NCI-H524 treated with DMSO at 0.1 percent for 48 hours (cell line): ENCODE data around the gene NLRC3.

Experiments used
- DNase-seq: peaks from one replicate; lab custom pipeline; 2025; lab: John Stamatoyannopoulos, UW

The NLRC3 gene

DNA sequence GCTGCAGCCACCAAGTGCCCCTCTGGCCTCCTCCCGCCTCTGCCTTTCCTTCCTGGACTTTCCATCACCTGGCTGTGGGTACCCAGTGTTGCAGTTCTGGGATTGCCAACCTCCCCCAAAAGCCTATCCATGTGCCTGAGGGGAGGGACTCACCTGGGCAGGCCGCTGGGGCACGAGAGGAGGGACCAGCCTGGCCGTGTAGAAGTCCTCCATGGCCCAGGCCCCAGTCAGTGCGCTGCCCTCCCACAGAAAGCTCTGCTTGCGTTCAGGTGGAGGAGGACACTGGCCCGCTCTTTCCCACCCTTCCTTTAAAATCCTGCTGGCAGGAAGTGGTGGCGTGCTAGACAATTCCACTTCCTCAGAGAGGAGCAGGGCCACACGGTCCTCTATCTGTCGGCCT lies 20.0 kb upstream of the NLRC3 start:
- no peak for DNase-seq

GRCh38 chr16:3596101-3596861 lies 19.1 kb upstream of the NLRC3 start:
- DNase-seq: no peak

DNA sequence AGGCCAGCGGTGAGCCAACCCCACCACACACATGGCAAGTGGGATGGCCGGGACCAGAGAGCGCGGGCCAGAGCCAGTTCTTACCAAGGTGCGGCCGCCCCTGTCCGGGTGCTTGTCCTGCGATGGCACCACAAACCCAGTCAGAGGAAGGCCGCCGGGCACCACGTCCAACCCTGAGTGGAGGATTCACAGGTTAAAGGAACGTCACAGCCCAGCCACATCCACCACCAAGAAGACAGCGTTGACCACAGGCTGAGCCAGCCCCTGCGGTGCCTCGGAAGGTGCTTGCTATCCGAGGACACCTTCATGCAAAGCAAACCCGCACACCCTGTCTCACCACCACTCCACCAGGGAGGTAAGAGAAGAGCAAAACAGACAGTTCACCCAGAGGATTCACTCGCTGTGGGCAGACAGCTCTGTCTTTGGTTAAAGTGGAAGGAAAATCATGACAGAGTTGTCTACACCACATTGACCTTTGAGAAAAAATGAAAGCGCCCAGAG lies 18.4 kb upstream of the NLRC3 start:
- DNase-seq: no peak

DNA sequence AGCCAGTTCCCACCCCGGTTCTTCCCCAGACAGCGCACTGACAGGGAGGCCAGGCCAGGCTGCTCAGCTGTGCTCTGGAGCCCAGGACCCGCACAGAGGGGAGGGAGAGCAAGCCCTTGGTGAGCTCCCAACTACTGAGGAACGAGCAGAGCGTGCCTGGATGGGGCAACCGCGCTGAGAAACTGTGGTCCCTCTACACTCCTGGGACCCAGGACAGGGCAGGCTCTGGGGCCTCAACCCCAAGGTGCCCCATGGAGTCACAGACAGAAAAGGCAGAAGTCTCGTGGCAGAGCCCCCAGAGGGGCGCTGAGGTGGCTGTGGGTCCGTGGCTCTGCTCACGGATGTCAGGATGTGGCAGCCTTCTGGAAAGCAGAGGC lies 17.9 kb upstream of the NLRC3 start:
- DNase-seq: no peak

GRCh38 chr16:3594316-3595109 lies 17.3 kb upstream of the NLRC3 start:
- DNase-seq: no peak

GRCh38 chr16:3592559-3592958 lies 15.4 kb upstream of the NLRC3 start:
- no peak for DNase-seq

DNA sequence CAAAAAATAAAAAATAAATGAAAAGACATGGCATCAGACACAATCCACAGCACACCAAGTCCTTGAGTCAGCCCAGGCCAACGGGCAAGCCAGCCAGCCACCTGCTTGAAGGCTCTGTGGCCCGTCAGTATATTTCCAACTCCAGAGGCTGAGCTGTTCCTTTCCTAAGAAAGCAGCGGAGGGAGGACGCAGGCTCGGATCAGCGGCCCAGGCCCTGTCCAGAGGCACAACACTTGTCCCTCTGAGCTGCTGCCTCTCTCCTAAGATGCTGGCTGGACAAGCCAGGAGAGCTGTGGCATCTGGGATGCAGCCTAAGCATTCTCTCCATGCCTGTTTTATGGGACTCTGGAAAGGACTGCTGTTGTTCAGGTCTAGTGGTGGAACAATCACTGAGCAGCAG lies 14.8 kb upstream of the NLRC3 start:
- DNase-seq: no peak

DNA sequence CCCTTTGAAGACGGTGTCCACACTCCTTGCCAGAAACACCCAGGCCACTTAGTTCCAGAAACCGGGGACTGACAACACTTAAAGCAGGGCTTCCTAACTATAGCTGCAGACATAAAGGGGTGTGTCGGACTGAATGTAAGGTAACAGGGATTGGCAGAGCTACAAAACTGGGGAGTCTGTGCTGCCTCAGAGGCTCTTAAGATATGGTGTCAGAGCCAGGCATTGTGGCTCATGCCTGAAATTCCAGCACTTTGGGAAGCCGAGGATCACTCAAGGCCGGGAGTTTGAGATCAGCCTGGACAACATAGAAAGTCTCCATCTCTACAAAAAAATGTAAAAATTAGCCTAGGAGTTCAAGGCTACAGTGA lies 14.2 kb upstream of the NLRC3 start:
- no peak for DNase-seq

GRCh38 chr16:3590736-3591435 lies 13.7 kb upstream of the NLRC3 start:
- DNase-seq: no peak

DNA sequence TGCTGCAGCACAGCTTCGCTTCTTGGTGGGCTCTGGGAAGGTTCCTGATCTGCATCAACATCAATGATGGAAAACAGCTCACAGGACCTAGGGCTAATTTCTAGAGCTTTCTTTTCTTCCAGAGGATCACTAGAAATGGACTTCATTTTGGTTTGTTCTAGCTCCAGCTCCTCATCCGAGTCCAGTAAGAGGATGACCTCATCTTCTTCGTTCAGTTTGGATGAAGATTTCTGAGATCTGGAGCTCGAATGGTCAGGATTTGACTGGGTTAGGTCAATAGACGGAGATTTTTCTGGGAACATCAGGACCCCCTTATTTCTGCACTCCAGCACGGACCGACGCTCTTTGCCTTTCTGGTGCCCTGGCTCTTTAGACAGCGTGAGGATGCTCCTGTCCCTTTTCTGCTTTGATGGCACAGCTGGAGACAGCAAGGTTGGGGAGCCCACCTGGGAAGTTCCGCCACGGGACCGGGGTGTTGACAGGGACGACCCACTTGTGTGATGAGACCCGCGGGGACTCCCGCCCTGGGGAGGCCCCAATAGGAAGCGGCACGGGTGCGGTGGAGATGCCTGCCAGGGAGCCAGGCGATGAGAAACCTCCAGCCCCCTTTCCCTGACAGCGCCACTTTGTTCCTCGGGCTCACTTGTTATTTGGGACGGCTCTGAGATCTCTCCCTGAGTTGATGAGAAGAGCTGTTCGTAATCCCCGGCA lies 12.9 kb upstream of the NLRC3 start:
- DNase-seq: no peak

GRCh38 chr16:3589441-3589921 lies 12.3 kb upstream of the NLRC3 start:
- DNase-seq: no peak

- no peak for DNase-seq
These were observed 11.8 kb upstream of the NLRC3 start for GRCh38 chr16:3589001-3589400.

GRCh38 chr16:3587547-3588110 lies 10.4 kb upstream of the NLRC3 start:
- no peak for DNase-seq

DNA sequence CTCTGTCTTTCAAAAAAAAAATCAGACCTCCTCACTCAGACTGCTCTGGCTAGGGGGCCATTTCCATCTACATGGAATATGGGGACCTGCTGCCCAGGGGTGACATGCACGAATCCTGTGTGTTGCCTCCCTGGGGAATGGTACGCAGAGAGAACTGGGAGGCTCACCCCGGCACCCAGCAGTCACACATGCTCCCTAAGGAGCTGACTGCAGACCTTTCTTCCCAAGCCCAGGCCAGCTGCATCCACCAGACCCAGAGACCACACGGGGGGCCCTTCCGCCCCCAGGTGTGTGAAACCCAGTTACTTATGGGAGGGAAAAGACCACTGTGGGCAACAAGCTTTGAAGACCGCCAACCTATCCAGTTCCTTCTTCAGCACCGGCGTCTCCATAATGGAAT lies 7.2 kb upstream of the NLRC3 start:
- DNase-seq: no peak

GRCh38 chr16:3583303-3584038 lies 6.3 kb upstream of the NLRC3 start:
- DNase-seq: peak; percentile 21

DNA sequence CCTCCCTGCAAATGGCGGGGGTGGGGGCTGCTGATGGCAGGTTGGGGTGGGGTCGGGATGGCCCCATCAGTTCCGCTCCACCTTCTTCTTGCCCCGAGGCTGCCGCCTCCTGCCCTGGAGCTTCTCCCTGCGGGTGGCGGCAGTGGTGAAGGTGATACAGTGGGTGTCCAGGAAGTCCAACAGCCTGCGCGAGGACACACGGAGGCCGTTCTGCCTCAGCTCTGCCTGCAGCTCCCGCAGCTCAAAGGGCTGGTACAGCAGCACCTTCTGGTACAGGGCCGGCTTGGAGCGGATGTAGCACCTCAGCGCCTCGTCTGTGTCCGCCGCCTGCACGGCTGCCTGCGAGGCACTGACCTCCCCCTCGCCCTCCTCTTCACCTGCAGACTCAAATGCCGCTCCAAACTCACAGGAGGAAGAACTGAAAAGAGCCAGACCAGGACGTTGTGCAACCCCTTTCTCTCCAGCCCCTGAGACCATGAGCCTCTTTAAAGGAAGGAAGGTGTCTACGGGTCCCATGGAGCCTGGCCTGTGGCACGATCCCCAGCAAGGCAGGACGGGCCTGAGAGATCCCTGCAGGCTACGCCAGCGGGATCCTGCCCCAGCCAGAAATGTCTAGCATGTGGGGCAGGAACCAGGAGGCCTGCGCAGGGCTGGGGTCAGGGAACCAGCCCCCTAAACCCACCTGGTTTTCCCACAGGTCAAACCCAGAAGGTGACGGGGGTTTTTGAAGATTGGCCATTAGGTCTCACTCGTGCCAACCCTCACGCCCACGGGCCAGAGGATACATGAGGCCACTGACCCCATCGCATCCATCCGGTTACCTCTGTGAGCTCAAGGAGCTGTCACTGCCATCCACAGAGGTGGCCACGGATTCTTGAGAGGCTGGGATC lies 5.3 kb upstream of the NLRC3 start:
- no peak for DNase-seq

GRCh38 chr16:3581392-3581791 lies 4.2 kb upstream of the NLRC3 start:
- DNase-seq: no peak

DNA sequence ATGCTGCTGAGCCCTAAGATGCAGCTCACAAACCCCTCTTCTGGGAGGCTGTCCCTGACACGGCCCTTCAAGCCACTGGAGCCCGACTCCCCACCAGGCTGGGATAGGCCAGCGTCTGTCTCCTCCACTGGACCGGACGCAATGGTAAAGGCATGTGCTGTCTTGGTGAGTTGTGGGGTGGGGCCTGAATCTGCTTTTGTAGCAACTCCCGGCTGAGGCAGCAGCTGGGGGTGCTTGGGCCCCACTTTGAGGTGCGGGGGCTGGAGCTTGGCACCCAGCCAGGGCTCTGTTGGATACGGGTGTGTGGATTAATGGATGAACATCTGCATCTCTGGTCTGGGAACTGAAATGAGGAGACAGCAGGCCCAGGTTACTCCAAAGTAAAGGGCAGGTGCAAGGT lies 3.5 kb upstream of the NLRC3 start:
- no peak for DNase-seq

DNA sequence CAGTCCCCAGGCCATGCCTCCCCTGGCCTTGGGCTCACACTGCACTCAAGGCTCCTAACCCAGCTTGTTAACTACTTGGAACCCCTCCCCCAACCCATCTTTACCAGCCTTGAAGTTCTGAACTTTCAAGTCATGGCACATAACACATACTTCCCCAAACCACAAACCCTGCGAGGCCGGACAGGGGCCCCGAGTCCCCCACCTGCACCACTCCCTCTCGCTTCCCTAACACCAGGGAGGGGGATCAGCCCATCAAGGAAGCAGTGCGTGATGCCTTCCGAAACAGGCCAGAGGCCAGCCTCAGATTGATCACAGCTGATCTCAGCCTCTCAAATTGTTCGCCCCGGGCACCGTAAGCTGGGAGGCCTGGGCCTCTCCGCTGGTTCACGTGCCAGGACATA lies 3.0 kb upstream of the NLRC3 start:
- DNase-seq: no peak

- no peak for DNase-seq
These were observed 2.6 kb upstream of the NLRC3 start for GRCh38 chr16:3579776-3580175.
